ENCODE measurements around the gene INCA1.

DNA sequence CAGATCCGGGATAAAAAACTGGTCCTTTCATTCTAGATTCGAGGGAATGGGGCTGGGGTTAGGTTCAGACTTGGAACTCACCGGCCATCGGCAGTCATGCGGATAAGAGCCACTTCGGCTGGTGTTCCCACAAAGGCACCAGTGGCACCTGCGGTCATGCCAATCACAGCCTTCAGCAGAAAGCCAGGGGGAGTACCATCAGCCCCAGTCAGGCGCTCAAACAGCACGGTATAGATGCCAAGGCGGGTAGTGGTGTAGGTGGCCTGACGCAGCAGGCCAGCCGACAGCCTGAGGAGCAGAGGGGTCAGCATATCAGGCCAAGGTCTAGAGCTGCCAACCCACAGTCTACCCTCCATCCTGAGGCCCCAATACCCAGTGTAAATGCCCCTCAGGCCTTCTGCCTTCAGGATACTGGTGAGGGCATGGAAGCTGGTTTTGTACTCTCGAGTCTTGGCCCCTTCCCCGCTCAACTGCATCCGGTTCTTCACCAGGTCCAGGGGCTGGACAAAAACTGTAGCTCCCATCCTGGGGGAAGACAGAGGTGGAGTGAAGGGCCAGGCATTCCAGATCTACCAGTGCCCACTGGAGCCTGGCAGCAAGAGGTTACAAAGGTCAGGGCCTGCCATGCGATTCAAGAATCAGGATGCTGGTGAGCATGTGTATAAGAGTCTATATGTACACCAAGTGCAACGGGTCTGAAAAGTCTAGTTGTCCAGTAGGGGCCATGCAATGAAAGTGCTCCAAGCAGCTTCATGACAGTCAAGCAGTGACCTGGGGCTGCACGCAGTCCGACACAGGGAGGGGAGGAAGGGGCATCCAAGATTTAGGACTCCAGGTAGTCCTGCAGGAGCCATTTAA, 58.4 kb downstream of the INCA1 start:
- TF ChIP-seq, protein P1, sequence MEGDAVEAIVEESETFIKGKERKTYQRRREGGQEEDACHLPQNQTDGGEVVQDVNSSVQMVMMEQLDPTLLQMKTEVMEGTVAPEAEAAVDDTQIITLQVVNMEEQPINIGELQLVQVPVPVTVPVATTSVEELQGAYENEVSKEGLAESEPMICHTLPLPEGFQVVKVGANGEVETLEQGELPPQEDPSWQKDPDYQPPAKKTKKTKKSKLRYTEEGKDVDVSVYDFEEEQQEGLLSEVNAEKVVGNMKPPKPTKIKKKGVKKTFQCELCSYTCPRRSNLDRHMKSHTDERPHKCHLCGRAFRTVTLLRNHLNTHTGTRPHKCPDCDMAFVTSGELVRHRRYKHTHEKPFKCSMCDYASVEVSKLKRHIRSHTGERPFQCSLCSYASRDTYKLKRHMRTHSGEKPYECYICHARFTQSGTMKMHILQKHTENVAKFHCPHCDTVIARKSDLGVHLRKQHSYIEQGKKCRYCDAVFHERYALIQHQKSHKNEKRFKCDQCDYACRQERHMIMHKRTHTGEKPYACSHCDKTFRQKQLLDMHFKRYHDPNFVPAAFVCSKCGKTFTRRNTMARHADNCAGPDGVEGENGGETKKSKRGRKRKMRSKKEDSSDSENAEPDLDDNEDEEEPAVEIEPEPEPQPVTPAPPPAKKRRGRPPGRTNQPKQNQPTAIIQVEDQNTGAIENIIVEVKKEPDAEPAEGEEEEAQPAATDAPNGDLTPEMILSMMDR (IDR thresholded peaks at IDR 0.05) = no peak; the same call in 1 of the 2 replicates
- TF ChIP-seq ZFX (IDR thresholded peaks at IDR 0.05; ENCODE audit: borderline replicate concordance) = no peak

Measured in 22Rv1 (cell line).